Activated T-cell treated with anti-CD3 and anti-CD28 coated beads, Interleukin-2, amount 50 U/mL, for 1 hour (primary cell): ENCODE measurements around the gene C4BPB.

Experiments
- DNase-seq: peaks from one replicate; pipeline ENCODE4 v3.0.0-alpha.2; 2020

Gene C4BPB

DNA sequence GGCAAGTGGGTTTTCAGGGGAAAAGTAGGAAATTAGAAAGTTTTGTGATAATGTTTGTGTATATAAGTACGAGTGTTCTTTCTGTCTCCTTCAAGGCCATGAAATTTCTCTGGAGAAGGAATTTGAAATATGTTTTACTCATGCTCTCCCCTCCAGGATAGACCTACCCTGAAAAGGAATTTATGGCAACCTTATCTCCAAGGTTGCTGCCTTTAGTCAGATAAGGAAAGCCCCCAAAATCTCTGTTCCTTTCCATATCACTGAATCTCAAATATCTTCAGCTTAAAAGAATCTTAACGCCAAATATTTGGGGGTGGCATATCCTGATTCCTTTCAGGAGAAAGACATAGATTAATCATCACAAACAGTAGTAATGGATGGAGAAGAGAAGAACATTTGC, 499 bp upstream of the C4BPB start:
- no peak for DNase-seq

DNA sequence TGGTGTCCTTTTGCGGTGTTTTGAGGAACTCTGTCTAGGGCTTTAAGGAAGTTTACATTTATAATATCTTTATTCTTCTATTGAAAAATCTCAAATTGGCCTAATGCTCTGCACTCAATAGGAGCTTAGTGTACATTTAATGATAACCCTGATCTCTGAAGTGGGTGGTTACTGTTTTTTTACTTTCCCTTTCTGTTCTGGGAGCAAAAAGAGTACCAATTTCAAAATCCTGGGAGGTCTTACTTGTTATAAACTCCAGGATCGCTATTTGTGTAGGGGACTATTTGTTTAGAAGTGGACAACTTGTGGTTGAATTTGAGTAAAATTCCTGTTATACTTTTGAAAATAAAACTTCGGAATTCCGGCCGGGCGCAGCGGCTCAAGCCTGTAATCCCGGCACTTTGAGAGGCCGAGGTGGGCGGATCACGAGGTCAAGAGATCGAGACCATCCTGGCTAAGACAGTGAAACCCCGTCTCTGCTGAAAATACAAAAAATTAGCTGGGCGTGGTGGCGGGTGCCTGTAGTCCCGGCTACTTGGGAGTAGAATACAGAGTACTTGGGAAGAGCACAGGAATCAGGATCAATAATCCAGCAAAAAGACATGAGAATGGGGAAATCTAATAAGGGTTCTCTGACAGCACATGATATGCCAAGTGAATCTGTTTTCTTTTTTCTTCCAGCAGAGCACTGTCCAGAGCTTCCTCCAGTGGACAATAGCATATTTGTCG, 1.1 kb downstream of the C4BPB start:
- no peak for DNase-seq

DNA sequence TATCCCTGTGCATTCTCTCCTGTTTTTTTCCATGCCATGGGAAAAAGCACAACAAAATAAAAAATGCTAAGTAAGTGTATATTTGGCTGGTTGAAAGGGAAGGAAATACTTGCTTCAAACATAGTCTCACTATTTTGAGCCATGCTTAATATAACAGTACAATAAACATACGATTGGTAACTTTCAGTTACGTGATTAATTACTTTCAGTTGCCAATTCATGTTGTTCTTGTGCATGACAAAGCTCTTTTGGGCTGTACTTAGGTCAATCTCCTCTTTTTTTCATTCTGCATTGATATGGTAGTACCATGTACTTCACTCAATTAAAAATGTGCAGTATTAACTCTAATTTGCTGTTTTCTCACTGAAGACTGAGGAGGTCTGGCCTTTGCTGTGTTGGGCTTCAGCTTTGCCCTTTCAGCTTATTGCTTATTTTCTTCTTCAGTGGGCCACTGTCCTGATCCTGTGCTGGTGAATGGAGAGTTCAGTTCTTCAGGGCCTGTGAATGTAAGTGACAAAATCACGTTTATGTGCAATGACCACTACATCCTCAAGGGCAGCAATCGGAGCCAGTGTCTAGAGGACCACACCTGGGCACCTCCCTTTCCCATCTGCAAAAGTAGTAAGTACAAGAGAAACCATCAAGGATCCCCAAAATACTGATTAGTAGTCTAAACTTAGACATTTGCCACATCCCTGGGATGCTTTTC, 2.7 kb downstream of the C4BPB start:
- DNase-seq = no peak

DNA sequence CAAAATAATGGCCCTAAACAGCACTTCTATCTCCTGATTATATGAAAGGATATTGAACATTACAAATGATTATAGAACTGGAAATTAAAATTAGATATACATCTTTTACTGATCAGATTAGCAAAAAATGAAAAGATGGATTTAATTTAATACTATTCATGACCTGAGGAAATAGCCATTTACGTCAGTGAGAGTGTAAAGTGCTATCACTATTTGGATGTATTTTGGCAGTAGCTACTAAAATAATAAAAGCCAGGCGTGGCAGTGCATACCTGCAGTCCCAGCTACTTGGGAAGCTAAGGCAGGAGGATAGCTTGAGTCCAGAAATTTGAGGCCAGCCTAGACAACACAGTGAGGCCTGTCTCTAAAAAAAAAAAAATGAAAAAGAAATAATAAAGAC, 5.3 kb downstream of the C4BPB start:
- no peak for DNase-seq

DNA sequence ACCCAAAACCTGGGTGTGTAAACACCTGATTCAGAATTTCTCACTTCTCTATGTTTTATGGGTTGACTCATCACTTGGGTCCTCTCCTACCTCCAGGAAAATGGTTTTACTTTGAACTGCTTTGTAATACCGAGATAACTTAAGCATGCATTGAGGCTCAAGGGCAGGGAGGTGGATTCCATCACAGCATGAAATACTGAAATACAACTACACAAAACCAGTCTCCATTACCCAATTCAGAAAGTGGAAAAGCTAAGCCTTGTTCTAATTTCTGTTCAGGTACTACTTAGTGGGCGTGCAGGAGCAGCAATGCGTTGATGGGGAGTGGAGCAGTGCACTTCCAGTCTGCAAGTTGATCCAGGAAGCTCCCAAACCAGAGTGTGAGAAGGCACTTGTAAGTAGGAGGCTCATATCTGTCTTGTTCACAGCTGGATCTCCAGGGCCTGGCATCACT, 9.2 kb downstream of the C4BPB start:
- no peak for DNase-seq

DNA sequence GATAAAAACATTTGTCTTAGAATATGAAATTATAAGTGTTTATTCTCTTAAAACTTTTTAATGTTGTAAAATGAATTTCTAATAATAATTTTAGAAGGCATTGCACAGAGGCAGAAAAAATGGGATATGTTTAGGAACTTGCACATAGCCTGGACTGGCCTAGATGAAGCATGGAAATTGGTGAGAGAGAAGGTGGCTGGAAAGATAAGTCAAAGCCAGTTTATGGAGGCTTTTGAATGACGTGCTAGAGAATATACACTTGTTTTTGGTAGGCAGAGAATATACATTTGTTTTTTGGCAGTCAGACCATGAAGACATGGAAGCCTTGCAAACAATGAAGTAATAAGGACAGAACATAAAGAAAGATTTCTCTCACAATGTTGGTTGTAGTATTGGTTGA, 13.1 kb downstream of the C4BPB start:
- no peak for DNase-seq

DNA sequence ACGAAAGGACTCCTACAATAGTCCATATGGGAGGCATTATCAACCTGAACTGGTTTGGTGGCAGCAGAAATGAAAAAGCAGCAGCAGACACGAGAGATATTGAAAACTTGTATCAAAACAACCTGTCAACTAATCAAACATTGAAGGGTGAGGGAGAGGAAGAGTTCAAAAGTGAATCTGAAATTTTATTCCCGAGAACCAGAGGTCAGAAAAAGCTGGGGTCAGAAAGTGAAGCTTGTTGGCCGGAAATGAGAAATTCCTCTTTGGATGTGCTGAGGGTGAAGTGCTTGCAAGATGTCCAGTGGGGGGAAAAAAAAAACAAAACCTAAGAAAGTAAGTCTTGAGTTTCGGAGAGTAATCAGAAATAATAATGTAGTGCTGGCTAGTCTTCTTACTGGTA, 13.5 kb downstream of the C4BPB start:
- DNase-seq = no peak

DNA sequence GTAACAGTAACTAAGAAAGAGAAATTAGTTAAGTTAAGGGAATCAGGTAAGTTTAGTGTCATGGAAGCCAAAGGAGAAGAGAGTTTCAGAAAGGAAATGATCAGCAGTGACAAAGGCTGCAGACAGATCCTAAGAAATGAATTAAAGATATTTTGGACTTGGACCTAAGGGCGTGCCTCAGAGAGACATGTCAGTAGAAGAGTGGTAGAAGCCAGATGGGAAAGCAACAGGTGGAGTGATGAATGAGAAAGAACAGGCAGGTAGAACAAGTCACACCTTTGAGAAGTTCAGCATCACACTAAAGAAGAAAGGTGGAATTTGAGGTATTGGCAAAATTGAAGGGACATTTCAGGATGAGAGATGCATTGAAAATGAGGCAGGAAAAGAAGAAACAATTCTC, 14.0 kb downstream of the C4BPB start:
- no peak for DNase-seq

DNA sequence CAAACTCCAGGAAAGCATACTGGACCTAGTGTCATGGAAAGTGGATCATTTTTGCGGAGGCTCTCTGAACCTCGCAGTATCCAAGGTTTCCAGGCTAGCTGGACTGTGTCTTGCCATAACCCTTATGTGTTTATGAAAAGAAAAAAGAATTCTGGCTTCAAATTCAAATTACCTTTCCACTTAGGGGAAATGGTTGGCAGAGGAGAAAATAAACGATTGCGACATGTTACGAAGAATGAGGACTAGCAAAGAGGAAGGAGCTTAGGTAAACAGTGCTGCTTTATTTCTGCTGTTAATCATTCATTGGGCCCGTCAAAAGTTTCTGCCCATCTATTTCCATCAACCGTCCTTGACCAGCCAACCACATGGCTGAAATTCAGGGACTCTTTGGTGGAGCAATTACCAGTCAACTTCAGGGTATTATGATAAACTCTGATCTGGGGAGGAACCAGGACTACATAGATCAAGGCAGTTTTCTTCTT, 15.3 kb downstream of the C4BPB start, which contains the start of gene C4BPA:
C4BPA (plus strand) TSS at position 342 of the 482 bp plus-strand sequence. CDS start 8,793 bp downstream, outside the sequence.
- no peak for DNase-seq

DNA sequence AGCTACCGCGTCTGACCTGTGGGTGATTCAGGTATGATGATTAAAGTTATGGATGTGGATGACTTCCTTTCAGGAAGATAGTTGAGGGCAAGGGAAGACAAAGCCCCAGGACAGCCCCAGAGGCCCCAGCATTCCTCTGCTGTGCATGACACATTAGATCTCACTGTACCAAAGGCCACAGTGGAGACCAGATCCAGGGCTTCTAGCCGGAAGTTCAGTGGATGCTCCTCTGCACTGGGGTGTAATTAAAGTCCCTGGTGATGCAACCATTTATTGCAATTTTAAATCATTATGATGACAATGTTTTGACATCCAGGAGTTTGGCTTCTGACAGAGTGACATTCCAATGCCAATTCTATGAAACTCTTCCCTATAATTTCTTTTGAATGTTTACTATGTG, 20.3 kb downstream of the C4BPB start:
- no peak for DNase-seq

DNA sequence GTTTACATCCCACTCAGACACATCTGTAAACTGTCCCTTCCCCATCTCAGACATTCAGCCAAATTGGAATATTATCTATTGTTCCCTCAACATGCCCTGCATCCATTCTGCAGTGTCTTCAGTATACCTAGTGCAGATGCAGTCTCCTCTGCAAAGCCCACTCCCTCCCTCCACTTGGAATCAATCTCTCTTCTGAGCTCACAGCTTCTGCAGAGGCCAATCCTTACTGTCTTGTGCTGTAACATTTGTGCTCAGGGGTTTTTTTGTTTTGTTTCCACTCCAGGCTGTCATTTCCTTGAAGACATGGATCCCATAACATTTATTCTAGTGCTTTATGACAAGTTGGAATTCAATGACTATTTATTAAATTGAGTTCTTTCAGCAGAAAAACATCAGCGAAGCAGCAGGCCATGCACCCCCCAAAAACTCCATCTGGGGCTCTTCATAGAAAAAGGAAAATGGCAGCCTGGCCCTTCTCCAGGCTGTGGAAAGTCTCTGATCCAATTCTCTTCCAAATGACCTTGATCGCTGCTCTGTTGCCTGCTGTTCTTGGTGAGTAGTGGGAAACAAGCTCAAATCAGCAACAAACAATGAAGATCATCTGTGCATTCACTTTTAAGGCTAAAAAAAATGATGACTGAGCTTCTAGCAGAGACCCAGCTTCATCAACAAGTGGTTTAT, 24.1 kb downstream of the C4BPB start:
- DNase-seq = no peak

DNA sequence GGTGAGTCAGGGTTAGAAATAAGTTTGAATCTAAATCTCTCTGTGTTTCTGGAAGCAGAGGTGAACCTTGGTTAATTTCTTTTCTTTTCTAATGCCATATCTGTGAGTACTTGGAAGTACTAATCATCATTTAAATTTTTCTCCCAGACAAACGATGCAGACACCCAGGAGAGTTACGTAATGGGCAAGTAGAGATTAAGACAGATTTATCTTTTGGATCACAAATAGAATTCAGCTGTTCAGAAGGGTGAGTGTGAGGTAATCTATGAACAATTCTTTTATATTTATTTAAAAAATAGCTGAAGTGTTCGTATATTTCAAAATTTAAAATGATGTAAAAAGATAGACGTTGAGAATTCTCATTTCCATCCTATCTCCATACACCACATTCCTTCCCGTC, 26.6 kb downstream of the C4BPB start:
- DNase-seq = no peak

DNA sequence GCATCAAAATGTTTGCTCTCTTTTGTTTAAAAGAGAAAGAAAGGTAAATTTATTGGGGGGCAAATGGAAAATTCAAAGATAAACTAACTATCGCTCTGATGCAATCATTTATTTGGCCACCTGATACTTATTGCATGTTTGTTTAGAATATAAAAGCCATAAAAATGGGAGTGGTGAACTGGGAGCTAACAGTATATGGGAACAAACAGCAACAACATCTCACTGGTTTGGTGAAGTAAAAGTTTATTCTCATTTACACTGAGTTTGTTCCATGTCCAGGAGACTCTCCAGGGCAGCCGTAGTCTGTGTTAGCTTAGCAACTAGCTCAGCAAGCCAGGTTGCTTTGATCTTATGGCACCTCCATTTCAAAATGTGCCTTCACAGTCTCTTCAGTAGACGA, 35.7 kb downstream of the C4BPB start:
- no peak for DNase-seq

DNA sequence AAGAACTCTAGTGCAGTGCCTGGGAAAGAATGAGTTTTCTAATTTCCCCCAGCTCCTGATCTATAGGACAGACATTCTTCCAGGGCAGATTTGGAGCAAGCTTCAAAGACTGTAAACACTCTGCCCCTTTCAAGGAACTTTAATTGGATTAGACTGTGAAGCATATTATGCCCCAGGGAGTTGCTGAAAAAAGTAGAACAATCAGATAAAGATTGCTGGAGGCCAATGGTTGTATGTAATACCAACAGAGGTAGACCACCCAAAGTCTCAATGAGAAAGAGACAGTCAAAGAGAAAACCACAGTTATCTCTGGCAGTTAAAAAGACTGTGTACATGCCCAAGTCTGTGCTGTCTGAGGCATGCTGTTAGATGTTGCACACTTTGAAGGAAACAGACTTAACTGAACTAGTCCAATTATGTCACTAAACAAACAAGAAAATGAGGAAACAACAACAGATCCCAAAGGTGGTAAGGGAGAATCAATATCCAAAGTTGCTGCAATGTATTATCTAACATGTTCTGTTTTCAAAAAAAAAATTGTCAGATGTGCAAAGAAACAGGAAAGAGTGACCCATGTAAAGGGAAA, 39.8 kb downstream of the C4BPB start:
- DNase-seq = no peak

DNA sequence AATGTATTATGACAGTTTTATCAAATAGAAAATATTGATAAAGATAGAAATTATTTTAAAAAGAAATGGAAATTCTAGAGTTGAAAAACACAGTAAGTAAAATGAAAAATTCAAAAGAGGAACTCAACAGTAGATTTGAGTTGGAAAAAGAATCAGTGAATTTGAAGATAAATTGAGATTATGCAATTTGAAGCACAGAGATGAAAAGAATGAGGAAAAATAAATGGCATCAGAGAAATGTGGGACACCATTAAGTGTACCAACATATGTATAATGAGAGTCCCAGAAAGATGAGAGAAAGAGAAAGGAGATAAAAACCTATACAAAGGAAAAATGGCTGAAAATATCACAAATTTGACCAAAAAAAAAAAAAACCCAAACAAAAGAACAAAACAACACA, 40.4 kb downstream of the C4BPB start:
- no peak for DNase-seq

DNA sequence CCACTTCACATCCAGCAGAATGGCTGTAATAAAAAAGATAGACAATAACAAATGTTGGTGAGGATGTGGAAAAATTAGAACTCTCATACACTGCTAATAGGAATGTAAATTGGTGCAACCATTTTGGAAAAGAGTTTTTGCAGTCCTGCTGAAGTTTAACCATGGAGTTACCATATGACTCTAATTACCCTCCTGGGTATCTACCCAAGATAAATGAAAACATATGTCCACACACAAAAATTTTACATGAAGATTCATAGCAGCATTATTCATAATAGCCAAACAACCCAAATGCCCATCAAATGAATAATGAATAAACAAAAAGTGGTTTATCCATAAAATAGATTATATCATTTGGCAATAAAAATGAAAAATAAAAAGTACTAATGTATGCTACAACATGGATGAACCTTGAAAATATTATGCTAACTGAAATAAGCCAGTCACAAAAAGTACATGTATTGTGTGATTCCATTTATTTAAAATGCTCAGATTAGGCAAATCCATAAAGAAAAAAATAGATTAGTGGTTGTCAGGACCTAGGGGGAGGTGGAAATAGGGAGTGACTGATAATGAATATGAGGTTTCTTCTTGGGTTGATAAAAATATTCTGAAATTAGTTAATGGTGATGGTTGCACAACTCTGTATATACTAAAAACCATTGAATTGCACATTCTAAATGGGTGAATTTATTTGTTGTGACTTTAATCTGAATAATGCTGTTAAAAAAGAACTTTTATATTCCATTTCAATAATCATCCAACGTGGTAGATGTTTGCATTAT, 41.8 kb downstream of the C4BPB start:
- DNase-seq = no peak

DNA sequence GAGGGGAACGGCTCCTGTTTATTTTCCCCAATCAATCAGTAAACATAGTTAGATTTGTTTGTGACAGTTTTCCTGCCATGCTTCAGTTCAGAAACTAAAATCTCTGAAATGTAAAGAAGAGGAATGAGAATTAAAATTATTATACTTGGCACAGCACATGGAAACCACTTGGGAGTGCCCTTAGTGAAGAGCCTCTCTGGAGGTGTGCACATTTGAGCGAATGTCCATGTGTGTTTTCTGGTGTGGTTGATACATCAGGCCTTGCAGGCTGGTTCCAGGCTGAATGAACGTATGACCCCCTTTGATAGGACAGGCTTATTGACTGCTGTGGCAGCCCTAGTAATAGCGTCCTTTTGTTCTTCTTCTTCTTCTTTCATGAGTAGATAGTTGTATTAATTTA, 42.5 kb downstream of the C4BPB start:
- no peak for DNase-seq

DNA sequence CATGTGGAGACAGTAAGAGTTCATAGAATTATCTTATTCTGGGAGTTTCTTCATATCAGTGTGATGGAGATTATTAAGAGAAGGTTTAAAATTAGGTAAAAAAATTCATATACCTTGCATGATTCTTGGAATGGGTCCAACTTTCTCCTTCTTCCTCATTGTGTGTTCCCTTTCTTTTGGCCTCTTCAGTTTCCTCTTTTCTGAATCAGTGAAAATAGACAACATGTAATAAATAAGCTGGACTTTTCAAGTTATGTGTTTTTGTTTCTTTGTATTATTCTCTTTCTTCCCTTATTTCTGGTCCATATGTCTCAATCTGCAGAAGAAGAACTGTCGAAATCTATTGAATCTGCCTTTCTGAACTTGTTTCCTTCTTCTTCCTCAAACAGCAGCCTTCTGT, 45.9 kb downstream of the C4BPB start:
- no peak for DNase-seq

DNA sequence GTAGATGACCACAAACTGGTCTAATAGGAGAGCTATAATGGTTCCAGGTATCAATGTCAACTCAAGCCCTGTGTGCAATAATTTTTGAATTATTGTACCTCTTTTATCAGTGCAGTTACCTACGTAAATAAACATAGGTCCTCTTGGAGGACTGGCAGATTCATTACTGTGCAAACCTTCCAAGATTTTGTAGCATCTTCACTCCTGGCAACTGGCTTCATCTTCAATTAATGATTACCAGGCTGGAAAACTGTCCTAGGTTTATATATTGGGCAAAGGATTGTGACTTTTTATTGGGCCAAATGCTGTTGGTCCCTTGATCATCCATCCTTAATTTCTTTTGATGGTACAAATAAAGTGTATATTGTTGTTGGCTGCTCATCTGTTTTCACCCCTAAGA, 51.0 kb downstream of the C4BPB start:
- DNase-seq = no peak

DNA sequence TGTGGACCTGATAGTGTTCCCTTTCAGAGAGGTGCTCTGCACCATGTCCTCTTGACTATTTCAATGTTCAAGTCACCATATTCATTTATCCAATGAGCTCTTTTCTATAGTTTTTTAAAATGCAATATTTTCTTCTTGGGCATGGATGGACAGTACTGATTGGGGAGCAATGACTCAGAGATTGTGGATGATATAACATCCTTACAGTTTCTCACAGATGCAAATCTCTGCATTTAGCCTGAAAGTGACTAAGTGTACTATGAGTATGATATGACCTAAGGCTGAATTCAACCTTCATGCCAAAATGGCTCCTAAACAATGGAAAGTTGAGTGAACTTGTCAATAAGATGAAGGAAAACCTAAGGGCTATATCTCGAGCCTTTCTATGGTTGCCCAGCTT, 51.9 kb downstream of the C4BPB start:
- DNase-seq = no peak

DNA sequence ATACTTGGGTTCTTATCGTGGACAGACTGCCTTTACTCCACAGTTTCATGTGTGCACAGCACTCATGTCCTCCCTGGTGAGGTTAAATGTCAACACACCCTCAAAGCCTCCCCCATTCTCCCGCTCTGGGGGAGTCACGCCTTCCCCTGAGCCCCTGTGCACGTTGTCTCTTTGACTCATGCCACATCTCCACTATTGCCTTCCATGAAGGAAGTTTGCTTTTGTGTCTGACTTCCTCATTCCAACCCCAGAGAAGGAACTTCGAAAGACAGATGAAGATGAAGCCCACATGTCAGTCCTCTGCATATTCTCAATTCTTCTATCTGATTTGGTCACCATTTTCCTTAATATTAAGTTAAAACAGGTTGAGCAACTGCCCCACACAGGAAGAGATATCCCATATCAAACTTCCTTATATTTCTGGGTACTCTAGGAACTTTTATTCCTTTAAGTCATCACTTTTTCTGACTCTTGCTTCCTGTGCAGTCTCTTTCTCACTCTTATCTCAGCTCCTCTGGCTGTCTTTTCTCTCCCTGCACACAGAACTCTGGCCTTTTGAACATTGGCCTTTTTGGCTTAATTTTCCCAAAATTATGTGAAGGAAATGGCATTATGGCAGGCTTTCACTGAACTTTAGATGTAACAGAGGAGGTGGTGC, 56.9 kb downstream of the C4BPB start:
- DNase-seq = no peak
